BLaER1 (cell line): ENCODE data around the gene RAD51AP1.

Experiments used
- H3K27ac ChIP-seq: shearing (Covaris generic); formaldehyde crosslinking; 2 replicates; pipeline ENCODE4 v1.8.1; 2022
- H3K27me3 ChIP-seq: shearing (Covaris generic); formaldehyde crosslinking; 2 replicates; pipeline ENCODE4 v1.8.1; 2022
- H3K36me3 ChIP-seq: shearing (Covaris generic); formaldehyde crosslinking; 2 replicates; pipeline ENCODE4 v1.8.1; 2022
- H3K4me1 ChIP-seq: shearing (Covaris generic); formaldehyde crosslinking; 2 replicates; pipeline ENCODE4 v1.8.1; 2022
- H3K4me2 ChIP-seq: shearing (Covaris generic); formaldehyde crosslinking; 2 replicates; pipeline ENCODE4 v1.8.1; 2022
- H3K4me3 ChIP-seq: shearing (Covaris generic); formaldehyde crosslinking; 2 replicates; pipeline ENCODE4 v1.8.1; 2022
- H3K9ac ChIP-seq: shearing (Covaris generic); formaldehyde crosslinking; 2 replicates; pipeline ENCODE4 v1.8.1; 2022
- H3K9me3 ChIP-seq: shearing (Covaris generic); formaldehyde crosslinking; 2 replicates; pipeline ENCODE4 v1.8.1; 2022
- H4K20me1 ChIP-seq: shearing (Covaris generic); formaldehyde crosslinking; 2 replicates; pipeline ENCODE4 v1.8.1; 2022
- Cebpa-rat ChIP-seq: shearing (Covaris generic); IDR thresholded peaks from 2 replicates; pipeline ENCODE4 v1.8.1; 2022

Gene RAD51AP1

GRCh38 chr12:4588916-4589315 is 50.2 kb downstream of the RAD51AP1 start:
- no peak for TF ChIP-seq Cebpa-rat

DNA sequence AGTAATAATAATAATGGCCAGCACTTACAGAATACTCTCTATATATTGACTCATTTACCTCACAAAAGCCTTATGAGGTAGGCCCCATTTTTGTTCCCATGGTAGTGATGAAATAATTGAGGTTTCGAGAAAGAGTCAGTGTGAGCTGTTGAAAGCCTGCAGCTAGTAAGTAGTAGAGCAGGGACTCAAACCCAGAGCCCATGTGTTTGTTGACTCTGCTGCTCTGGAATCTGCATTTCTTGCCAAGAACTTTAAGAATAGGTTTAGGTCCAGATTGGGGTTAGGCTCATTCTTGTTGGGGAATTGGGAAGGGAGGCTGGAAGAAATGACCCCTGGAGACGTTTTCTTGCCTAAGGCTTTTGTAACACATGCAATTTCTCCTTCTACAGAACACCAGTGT is 51.3 kb downstream of the RAD51AP1 start:
- Histone ChIP-seq H3K4me3 (no peak overlapping the region), H3K36me3 (no peaks in the 10 kb centered on the region), H3K9me3 (no peaks in the 10 kb centered on the region), H3K27me3 (no peaks in the 10 kb centered on the region), H3K27ac (no peak overlapping the region), H3K4me2 (no peak overlapping the region), H4K20me1 (no peaks in the 10 kb centered on the region), H3K9ac (no peak overlapping the region), H3K4me1 (no peaks in the 10 kb centered on the region)
- TF ChIP-seq Cebpa-rat: no peak

More at GRCh38 chr12:4588916-4589315, 50.2 kb downstream of the RAD51AP1 start:
- Histone ChIP-seq H3K27ac (no peak overlapping the region), H3K36me3 (no peaks in the 10 kb centered on the region), H4K20me1 (no peaks in the 10 kb centered on the region), H3K4me3 (no peak overlapping the region), H3K4me2 (no peak overlapping the region), H3K4me1 (no peaks in the 10 kb centered on the region), H3K27me3 (no peaks in the 10 kb centered on the region), H3K9me3 (no peaks in the 10 kb centered on the region), H3K9ac (no peak overlapping the region)

- Histone ChIP-seq H3K27me3 (no peaks in the 10 kb centered on the region), H3K9me3 (no peaks in the 10 kb centered on the region), H4K20me1 (no peaks in the 10 kb centered on the region), H3K4me1 (no peaks in the 10 kb centered on the region), H3K4me3 (no peak overlapping the region), H3K36me3 (no peaks in the 10 kb centered on the region), H3K9ac (no peak overlapping the region), H3K27ac (no peak overlapping the region), H3K4me2 (no peak overlapping the region)
- no peak for TF ChIP-seq Cebpa-rat
Observed at GRCh38 chr12:4591180-4591687, 52.5 kb downstream of the RAD51AP1 start.

GRCh38 chr12:4595881-4596280 is 57.2 kb downstream of the RAD51AP1 start:
- Histone ChIP-seq H3K36me3 (no peaks in the 10 kb centered on the region), H3K27me3 (no peaks in the 10 kb centered on the region; the same call in 1 of the 2 replicates), H4K20me1 (no peaks in the 10 kb centered on the region), H3K4me2 (no peak overlapping the region), H3K4me3 (no peak overlapping the region), H3K4me1 (no peaks in the 10 kb centered on the region), H3K9ac (no peak overlapping the region), H3K9me3 (no peaks in the 10 kb centered on the region), H3K27ac (no peak overlapping the region)
- no peak for TF ChIP-seq Cebpa-rat

- H3K9me3 ChIP-seq: no peaks in the 10 kb centered on the region
- no peak for TF ChIP-seq Cebpa-rat
- H3K36me3 ChIP-seq: no peaks in the 10 kb centered on the region
- H4K20me1 ChIP-seq: no peaks in the 10 kb centered on the region
- no peak overlapping the region for H3K9ac ChIP-seq
- H3K4me3 ChIP-seq: no peak overlapping the region
- no peak overlapping the region for H3K4me2 ChIP-seq
- no peak overlapping the region for H3K27ac ChIP-seq
- H3K27me3 ChIP-seq: no peaks in the 10 kb centered on the region; the same call in 1 of the 2 replicates
- H3K4me1 ChIP-seq: no peaks in the 10 kb centered on the region
Observed at GRCh38 chr12:4603421-4603820, 64.7 kb downstream of the RAD51AP1 start.

- H3K9me3 ChIP-seq: no peaks in the 10 kb centered on the region
- H3K4me1 ChIP-seq: no peaks in the 10 kb centered on the region
- H3K27me3 ChIP-seq: no peaks in the 10 kb centered on the region; the same call in 1 of the 2 replicates
- no peak overlapping the region for H3K4me2 ChIP-seq
- H3K27ac ChIP-seq: no peak overlapping the region
- H3K4me3 ChIP-seq: no peak overlapping the region
- H3K36me3 ChIP-seq: no peaks in the 10 kb centered on the region
- no peak overlapping the region for H3K9ac ChIP-seq
- no peak for TF ChIP-seq Cebpa-rat
- H4K20me1 ChIP-seq: no peaks in the 10 kb centered on the region
Observed at GRCh38 chr12:4603946-4604345, 65.3 kb downstream of the RAD51AP1 start.

GRCh38 chr12:4604684-4605193 is 66.0 kb downstream of the RAD51AP1 start:
- H3K27me3 ChIP-seq: no peaks in the 10 kb centered on the region
- H3K4me1 ChIP-seq: no peaks in the 10 kb centered on the region
- no peaks in the 10 kb centered on the region for H3K36me3 ChIP-seq
- H4K20me1 ChIP-seq: no peaks in the 10 kb centered on the region
- no peaks in the 10 kb centered on the region for H3K9me3 ChIP-seq
- TF ChIP-seq Cebpa-rat: no peak
- H3K4me3 ChIP-seq: peak overlapping the region; percentile 65
- peak overlapping the region; percentile 54 for H3K4me2 ChIP-seq
- H3K27ac ChIP-seq: no peak overlapping the region
- H3K9ac ChIP-seq: peak overlapping the region; percentile 56

DNA sequence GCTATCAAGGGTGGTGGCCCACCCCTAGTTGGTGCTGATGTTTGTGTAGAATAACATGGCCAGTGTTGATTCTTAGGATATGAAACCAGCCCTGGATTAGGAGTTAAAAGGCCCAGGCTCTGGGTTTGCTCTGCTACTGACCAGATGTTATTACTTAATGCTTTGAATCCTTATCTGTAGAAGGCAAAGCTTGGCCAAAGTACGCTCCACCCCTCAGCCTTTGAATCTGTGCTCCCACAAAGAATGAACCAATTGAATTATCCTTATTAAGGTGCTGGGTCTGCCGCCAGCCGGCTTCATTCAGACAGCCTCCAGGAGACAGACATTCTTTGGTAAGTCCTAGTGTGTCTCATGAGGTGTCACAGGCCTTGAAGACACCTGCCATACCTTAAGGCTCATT is 68.4 kb downstream of the RAD51AP1 start:
- H3K9ac ChIP-seq: no peak overlapping the region

DNA sequence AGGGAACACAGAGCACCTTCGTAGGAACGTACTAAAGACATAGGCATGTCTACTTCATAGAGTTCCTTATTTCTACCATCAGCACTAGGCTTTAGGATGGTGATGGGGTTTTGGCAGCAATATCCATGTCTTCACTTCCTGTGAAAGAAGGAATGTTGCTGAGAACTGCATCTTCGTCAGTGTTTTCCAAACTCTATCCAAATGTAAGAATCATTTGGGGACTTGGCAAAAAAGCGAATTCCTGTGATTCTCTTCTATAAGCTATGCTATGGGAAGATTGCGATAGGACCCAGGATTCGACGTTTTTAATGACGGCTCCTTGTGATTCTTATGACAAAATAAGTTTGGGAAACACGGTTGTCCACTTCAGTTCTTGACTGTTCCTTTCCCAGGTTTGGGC is 70.4 kb downstream of the RAD51AP1 start:
- H3K27ac ChIP-seq: no peak overlapping the region
- H3K36me3 ChIP-seq: no peaks in the 10 kb centered on the region
- H3K9ac ChIP-seq: no peak overlapping the region
- no peaks in the 10 kb centered on the region for H4K20me1 ChIP-seq
- no peak for TF ChIP-seq Cebpa-rat
- no peak overlapping the region for H3K4me2 ChIP-seq
- H3K4me1 ChIP-seq: no peaks in the 10 kb centered on the region
- no peak overlapping the region for H3K4me3 ChIP-seq
- no peaks in the 10 kb centered on the region for H3K9me3 ChIP-seq
- no peaks in the 10 kb centered on the region for H3K27me3 ChIP-seq

More for the DNA sequence above, 68.4 kb downstream of the RAD51AP1 start:
- H3K4me1 ChIP-seq: no peaks in the 10 kb centered on the region
- H3K9me3 ChIP-seq: no peaks in the 10 kb centered on the region
- no peak overlapping the region for H3K27ac ChIP-seq
- H3K4me3 ChIP-seq: no peak overlapping the region
- H3K36me3 ChIP-seq: no peaks in the 10 kb centered on the region
- H4K20me1 ChIP-seq: no peaks in the 10 kb centered on the region
- no peaks in the 10 kb centered on the region for H3K27me3 ChIP-seq
- H3K4me2 ChIP-seq: no peak overlapping the region
- no peak for TF ChIP-seq Cebpa-rat
